Astrocyte (in vitro differentiated cells and primary cell): ENCODE results near the gene FAU. TPM values are rescaled to one million over a fixed set of nuclear protein-coding genes. Genes with fewer than 3 reads are reported as not detected.

Experiments
- DNase-seq: peaks from one replicate; pipeline ENCODE4 v3.0.0-alpha.2; 2010; ENCODE audit warnings: low read depth
- FAIRE-seq: peaks from 2 replicates; lab custom pipeline; 2011; peaks lifted over from hg19 to GRCh38; lab: Jason Lieb, UNC
- H2AFZ ChIP-seq: 2 replicates; pipeline ENCODE4 v1.6.0; 2012; ENCODE audit warnings: low read depth, low read length, inconsistent platforms
- H3K27ac ChIP-seq: 2 replicates; pipeline ENCODE4 v1.5.1; 2011; ENCODE audit warnings: low read depth, low read length, inconsistent platforms
- H3K27me3 ChIP-seq: 2 replicates; pipeline ENCODE4 v1.6.0; 2011; ENCODE audit warnings: low read length, inconsistent platforms; ENCODE audit not compliant: insufficient read depth
- H3K36me3 ChIP-seq: 2 replicates; pipeline ENCODE4 v1.5.1; 2011; ENCODE audit warnings: low read length, inconsistent platforms; ENCODE audit not compliant: insufficient read depth
- H3K4me1 ChIP-seq: 2 replicates; pipeline ENCODE4 v1.5.1; 2011; ENCODE audit warnings: low read length, inconsistent platforms; ENCODE audit not compliant: insufficient read depth
- H3K4me2 ChIP-seq: 2 replicates; pipeline ENCODE4 v1.6.0; 2012; ENCODE audit warnings: low read length, inconsistent platforms
- H3K4me3 ChIP-seq: 2 replicates; pipeline ENCODE4 v1.5.1; 2011; ENCODE audit warnings: low read depth, mild to moderate bottlenecking, low read length, inconsistent platforms; ENCODE audit not compliant: insufficient read depth
- H3K79me2 ChIP-seq: 2 replicates; pipeline ENCODE4 v1.6.0; 2012; ENCODE audit warnings: mild to moderate bottlenecking, low read length, inconsistent platforms; ENCODE audit not compliant: insufficient read depth
- H3K9ac ChIP-seq: 2 replicates; pipeline ENCODE4 v1.6.0; 2012; ENCODE audit warnings: mild to moderate bottlenecking, low read length, inconsistent platforms
- H3K9me3 ChIP-seq: 2 replicates; pipeline ENCODE4 v1.5.1; 2012; ENCODE audit warnings: low read depth, mild to moderate bottlenecking, low read length, inconsistent platforms; ENCODE audit not compliant: insufficient read depth
- H4K20me1 ChIP-seq: 2 replicates; pipeline ENCODE4 v1.6.0; 2012; ENCODE audit warnings: low read length, inconsistent platforms; ENCODE audit not compliant: insufficient read depth
- H3K27ac Mint-ChIP-seq: one replicate; pipeline ENCODE4 v1.8.0; 2021; ENCODE audit warnings: mild to moderate bottlenecking, mixed read lengths; ENCODE audit not compliant: unreplicated experiment
- H3K27me3 Mint-ChIP-seq: one replicate; pipeline ENCODE4 v1.8.0; 2021; ENCODE audit warnings: low read depth, mixed read lengths; ENCODE audit not compliant: unreplicated experiment
- H3K36me3 Mint-ChIP-seq: one replicate; pipeline ENCODE4 v1.8.0; 2021; ENCODE audit warnings: low read depth, mixed read lengths; ENCODE audit not compliant: unreplicated experiment
- H3K4me1 Mint-ChIP-seq: one replicate; pipeline ENCODE4 v1.8.0; 2021; ENCODE audit warnings: low read depth, mixed read lengths; ENCODE audit not compliant: unreplicated experiment
- H3K4me3 Mint-ChIP-seq: one replicate; pipeline ENCODE4 v1.8.0; 2021; ENCODE audit warnings: mild to moderate bottlenecking, moderate library complexity, mixed read lengths; ENCODE audit not compliant: unreplicated experiment
- H3K9me3 Mint-ChIP-seq: one replicate; pipeline ENCODE4 v1.8.0; 2021; ENCODE audit warnings: mild to moderate bottlenecking, mixed read lengths; ENCODE audit not compliant: unreplicated experiment
- CTCF ChIP-seq: IDR thresholded peaks from 2 replicates; pipeline ENCODE4 v1.5.1; 2011; ENCODE audit warnings: low read depth, mild to moderate bottlenecking, inconsistent platforms, low read length, moderate library complexity; ENCODE audit not compliant: insufficient read depth
- EZH2 ChIP-seq: IDR thresholded peaks from 2 replicates; pipeline ENCODE4 v1.6.1; 2012; ENCODE audit warnings: mild to moderate bottlenecking, low read length, inconsistent platforms; ENCODE audit not compliant: insufficient read depth
- total RNA-seq: library from RNA; stranded (reverse); gene quantifications from 2 replicates; pipeline ENCODE4 v1.2.1, GENCODE V29; 2021

The FAU gene
- total RNA-seq, 1 donor from 2014 or later: 694 TPM

DNA sequence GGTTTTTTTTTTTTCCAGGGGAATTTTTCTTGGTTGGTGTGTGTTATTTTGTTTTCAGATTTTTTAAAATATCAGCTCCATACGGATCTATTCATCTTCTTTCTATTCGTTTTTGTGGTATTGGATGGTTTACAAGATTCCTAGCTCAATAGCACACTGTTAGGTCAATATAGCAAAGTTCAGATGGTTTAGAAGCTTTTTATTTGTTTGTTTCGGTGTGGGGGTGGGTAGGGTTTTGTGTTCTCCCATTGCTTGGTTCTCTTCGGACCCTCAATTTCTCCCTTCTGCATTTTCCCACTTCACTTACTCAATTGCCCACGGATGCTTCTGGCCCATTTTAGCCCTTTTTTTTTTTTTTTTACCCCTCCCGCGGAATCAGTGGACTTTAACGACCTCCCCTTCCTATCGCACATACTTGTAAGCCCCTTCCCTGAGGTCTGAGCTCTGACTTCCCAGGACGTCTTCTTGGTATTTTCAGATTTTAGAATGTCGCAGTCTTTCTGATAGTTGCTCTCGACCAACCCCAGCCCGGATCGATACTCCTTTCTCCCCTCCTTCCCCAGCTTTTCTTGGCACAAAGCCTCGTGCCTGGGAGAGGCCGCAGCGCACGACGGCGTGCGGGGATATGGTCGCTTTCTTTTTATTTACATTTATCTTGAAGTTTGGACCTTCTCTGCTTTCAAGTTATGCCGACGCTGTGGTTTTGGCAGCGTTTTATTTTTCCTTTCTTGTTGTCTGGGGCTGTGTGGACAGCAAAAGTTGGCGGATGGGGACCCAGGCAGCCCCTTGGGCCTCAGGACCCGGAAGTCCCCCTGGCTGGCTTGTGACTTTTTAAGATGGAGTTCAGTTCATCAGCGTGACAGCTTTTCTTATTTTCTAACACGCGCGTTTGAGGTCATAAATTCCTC, 43.7 kb upstream of the FAU start:
- Histone ChIP-seq H3K4me3 (no peak overlapping the region), H3K27me3 (no peaks in the 10 kb centered on the region), H3K9ac (no peak overlapping the region), H4K20me1 (no peaks in the 10 kb centered on the region), H3K79me2 (no peaks in the 10 kb centered on the region), H3K27ac (no peak overlapping the region), H3K4me1 (no peaks in the 10 kb centered on the region), H3K9me3 (no peaks in the 10 kb centered on the region), H2AFZ (peak overlapping the region; percentile 43), H3K4me2 (peak overlapping the region; percentile 38), H3K36me3 (no peaks in the 10 kb centered on the region)
- DNase-seq (no peak), FAIRE-seq (no peak)
- Mint-ChIP-seq H3K4me1 (no peaks in the 10 kb centered on the region), H3K4me3 (no peak overlapping the region), H3K9me3 (no peaks in the 10 kb centered on the region), H3K27me3 (peaks cover 3% of the 10 kb centered on the region), H3K36me3 (no peaks in the 10 kb centered on the region), H3K27ac (no peak overlapping the region)
- TF ChIP-seq EZH2: no peak
- no peak for TF ChIP-seq CTCF

GRCh38 chr11:65163684-65164083, 41.8 kb upstream of the FAU start:
- H3K4me3 Mint-ChIP-seq: no peak overlapping the region
- no peak overlapping the region for H3K4me3 ChIP-seq

More at GRCh38 chr11:65163684-65164083, 41.8 kb upstream of the FAU start:
- H3K36me3 Mint-ChIP-seq: no peaks in the 10 kb centered on the region
- Histone ChIP-seq H3K9ac (no peak overlapping the region), H3K27ac (no peak overlapping the region), H2AFZ (no peak overlapping the region), H3K36me3 (no peaks in the 10 kb centered on the region), H3K27me3 (no peaks in the 10 kb centered on the region), H4K20me1 (no peaks in the 10 kb centered on the region), H3K9me3 (no peaks in the 10 kb centered on the region), H3K4me1 (no peaks in the 10 kb centered on the region), H3K4me2 (no peak overlapping the region), H3K79me2 (no peaks in the 10 kb centered on the region)
- no peaks in the 10 kb centered on the region for H3K9me3 Mint-ChIP-seq
- no peak for FAIRE-seq
- no peaks in the 10 kb centered on the region for H3K4me1 Mint-ChIP-seq
- peaks cover 12% of the 10 kb centered on the region for H3K27me3 Mint-ChIP-seq
- no peak overlapping the region for H3K27ac Mint-ChIP-seq
- TF ChIP-seq CTCF: no peak
- no peak for TF ChIP-seq EZH2
- DNase-seq: no peak
